WTC11 (cell line): Measurements from ENCODE around the gene TRIM46. TPM values are rescaled to one million over a fixed set of nuclear protein-coding genes. Genes with fewer than 3 reads are reported as not detected.
A peak's percentile ranks its signal among the peaks of the same experiment; 100 is the strongest.

Experiments used
- ATAC-seq: fragments of 200-7000 bp; cut with Tn5 transposase; 2 replicates; pipeline ENCODE4 v1.10.0; 2021; ENCODE audit warnings: mild to moderate bottlenecking, moderate library complexity
- CTCF ChIA-PET: fragments of 300-600 bp; sonication (Branson Sonifier 250); formaldehyde crosslinking; loops from one replicate; lab custom pipeline; 2021; ENCODE audit warnings: antibody characterized with exemption; lab: Charles Lee
- POLR2A ChIA-PET: fragments of 350-600 bp; sonication (Branson Sonifier 250); formaldehyde crosslinking; loops from one replicate; lab custom pipeline; 2021; ENCODE audit warnings: antibody characterized with exemption; lab: Charles Lee
- DNase-seq: peaks from one replicate; pipeline ENCODE4 v3.0.0; 2021; ENCODE audit warnings: low spot score
- H3K27ac Mint-ChIP-seq: 2 replicates; pipeline ENCODE4 v1.8.0; 2021; ENCODE audit warnings: mixed read lengths
- H3K27me3 Mint-ChIP-seq: 2 replicates; pipeline ENCODE4 v1.8.0; 2021; ENCODE audit warnings: low read depth, mild to moderate bottlenecking, moderate library complexity, mixed read lengths
- H3K36me3 Mint-ChIP-seq: 2 replicates; pipeline ENCODE4 v1.8.0; 2021; ENCODE audit warnings: mixed read lengths
- H3K4me1 Mint-ChIP-seq: 2 replicates; pipeline ENCODE4 v1.8.0; 2022; ENCODE audit warnings: mixed read lengths
- H3K4me3 Mint-ChIP-seq: 2 replicates; pipeline ENCODE4 v1.8.0; 2021; ENCODE audit warnings: mild to moderate bottlenecking, moderate library complexity, mixed read lengths
- H3K9me3 Mint-ChIP-seq: 2 replicates; pipeline ENCODE4 v1.8.0; 2021; ENCODE audit warnings: mixed read lengths
- CTCF ChIP-seq: fragments of 200-600 bp; IDR thresholded peaks from 2 replicates; pipeline ENCODE4 v1.8.0; 2022; ENCODE audit warnings: antibody characterized with exemption
- ELF4 ChIP-seq: sonication (generic); formaldehyde crosslinking; IDR thresholded peaks from 2 replicates; pipeline ENCODE4 v1.8.1; 2022; ENCODE audit warnings: low read depth, mild to moderate bottlenecking, moderate library complexity, missing genetic modification reagents
- FOXJ3 ChIP-seq: sonication (generic); formaldehyde crosslinking; IDR thresholded peaks from 2 replicates; pipeline ENCODE4 v1.9.0; 2021; ENCODE audit warnings: missing genetic modification reagents, mild to moderate bottlenecking, borderline replicate concordance
- GABPB1 ChIP-seq: sonication (generic); formaldehyde crosslinking; IDR thresholded peaks from 2 replicates; pipeline ENCODE4 v1.8.1; 2023; ENCODE audit warnings: mild to moderate bottlenecking, missing genetic modification reagents
- GTF2I ChIP-seq: fragments of 250-450 bp; sonication (Bioruptor Pico); conservative IDR thresholded peaks from 2 replicates; pipeline ENCODE4 v1.4.0; 2021; ENCODE audit warnings: mild to moderate bottlenecking
- HMGA2 ChIP-seq: fragments of 250-450 bp; sonication (Bioruptor Pico); IDR thresholded peaks from 2 replicates; pipeline ENCODE4 v1.4.0; 2021; ENCODE audit warnings: mild to moderate bottlenecking, moderate library complexity
- KAT7 ChIP-seq: sonication (generic); formaldehyde crosslinking; IDR thresholded peaks from 2 replicates; pipeline ENCODE4 v1.8.1; 2023; ENCODE audit warnings: missing genetic modification reagents, mild to moderate bottlenecking, borderline replicate concordance
- MYBL2 ChIP-seq: sonication (generic); formaldehyde crosslinking; IDR thresholded peaks from 2 replicates; pipeline ENCODE4 v1.8.1; 2023; ENCODE audit warnings: mild to moderate bottlenecking, moderate library complexity, missing genetic modification reagents
- NFATC4 ChIP-seq: fragments of 250-450 bp; sonication (Bioruptor Pico); IDR thresholded peaks from 2 replicates; pipeline ENCODE4 v1.9.0; 2021; ENCODE audit warnings: mild to moderate bottlenecking
- NFE2L1 ChIP-seq: sonication (generic); formaldehyde crosslinking; IDR thresholded peaks from 2 replicates; pipeline ENCODE4 v1.8.1; 2023; ENCODE audit warnings: missing genetic modification reagents
- NFYB ChIP-seq: sonication (generic); formaldehyde crosslinking; conservative IDR thresholded peaks from 2 replicates; pipeline ENCODE4 v1.8.0; 2022; ENCODE audit warnings: low read depth, missing genetic modification reagents
- NR3C1 ChIP-seq: sonication (generic); formaldehyde crosslinking; conservative IDR thresholded peaks from 2 replicates; pipeline ENCODE4 v1.8.1; 2023; ENCODE audit warnings: low read depth, mild to moderate bottlenecking, missing genetic modification reagents
- PRDM15 ChIP-seq: sonication (generic); formaldehyde crosslinking; IDR thresholded peaks from 2 replicates; pipeline ENCODE4 v1.8.0; 2022; ENCODE audit warnings: missing genetic modification reagents
- RORB ChIP-seq: fragments of 250-450 bp; sonication (Bioruptor Pico); IDR thresholded peaks from 2 replicates; pipeline ENCODE4 v1.9.0; 2021; ENCODE audit warnings: mild to moderate bottlenecking
- ZBTB43 ChIP-seq: sonication (generic); formaldehyde crosslinking; IDR thresholded peaks from 2 replicates; pipeline ENCODE4 v1.8.1; 2023; ENCODE audit warnings: mild to moderate bottlenecking, missing genetic modification reagents
- ZNF121 ChIP-seq: sonication (generic); formaldehyde crosslinking; IDR thresholded peaks from 2 replicates; pipeline ENCODE4 v1.8.0; 2023; ENCODE audit warnings: missing genetic modification reagents
- ZNF219 ChIP-seq: sonication (generic); formaldehyde crosslinking; IDR thresholded peaks from 2 replicates; pipeline ENCODE4 v1.8.0; 2023; ENCODE audit warnings: missing genetic modification reagents, mild to moderate bottlenecking, borderline replicate concordance
- ZNF232 ChIP-seq: sonication (generic); formaldehyde crosslinking; IDR thresholded peaks from 2 replicates; pipeline ENCODE4 v1.8.0; 2022; ENCODE audit warnings: mild to moderate bottlenecking, missing genetic modification reagents
- ZNF396 ChIP-seq: fragments of 250-450 bp; sonication (Bioruptor Pico); IDR thresholded peaks from 2 replicates; pipeline ENCODE4 v1.8.0; 2021; ENCODE audit warnings: mild to moderate bottlenecking, moderate library complexity, borderline replicate concordance
- total RNA-seq: library from RNA; stranded (reverse); gene quantifications from 3 replicates; pipeline ENCODE4 v1.2.3, GENCODE V29; 2021
- TF ChIP-seq, protein P1 (sequence below): fragments of 250-450 bp; sonication (Bioruptor Pico); IDR thresholded peaks from 2 replicates; pipeline ENCODE4 v1.9.0; 2021; ENCODE audit warnings: moderate library complexity, mild to moderate bottlenecking, inconsistent platforms, borderline replicate concordance
- TF ChIP-seq, protein P2 (sequence below): sonication (generic); formaldehyde crosslinking; IDR thresholded peaks from 2 replicates; pipeline ENCODE4 v1.8.1; 2023; ENCODE audit warnings: mild to moderate bottlenecking, missing genetic modification reagents, moderate library complexity

The TRIM46 gene
- total RNA-seq, 1 experiment from 2014 or later: 22.1 TPM

DNA sequence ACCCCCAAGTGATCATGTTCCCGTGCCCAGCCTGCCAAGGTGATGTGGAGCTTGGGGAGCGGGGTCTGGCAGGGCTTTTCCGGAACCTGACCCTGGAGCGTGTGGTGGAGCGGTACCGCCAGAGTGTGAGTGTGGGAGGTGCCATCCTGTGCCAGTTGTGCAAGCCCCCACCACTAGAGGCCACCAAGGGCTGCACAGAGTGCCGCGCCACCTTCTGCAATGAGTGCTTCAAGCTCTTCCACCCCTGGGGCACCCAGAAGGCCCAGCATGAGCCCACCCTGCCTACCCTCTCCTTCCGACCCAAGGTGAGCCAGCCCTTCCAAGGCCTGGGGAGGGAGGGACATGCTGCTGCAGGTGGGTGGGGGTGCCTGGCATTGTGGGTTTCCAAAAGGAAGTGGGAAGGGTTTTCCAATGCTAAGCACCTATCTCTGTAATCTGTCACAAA, 2.3 kb downstream of the TRIM46 start (continued):
- TF ChIP-seq CTCF (no peak), NFATC4 (CRISPR knock-in tag) (no peak), RORB (no peak), GABPB1 (CRISPR knock-in tag) (no peak)

DNA sequence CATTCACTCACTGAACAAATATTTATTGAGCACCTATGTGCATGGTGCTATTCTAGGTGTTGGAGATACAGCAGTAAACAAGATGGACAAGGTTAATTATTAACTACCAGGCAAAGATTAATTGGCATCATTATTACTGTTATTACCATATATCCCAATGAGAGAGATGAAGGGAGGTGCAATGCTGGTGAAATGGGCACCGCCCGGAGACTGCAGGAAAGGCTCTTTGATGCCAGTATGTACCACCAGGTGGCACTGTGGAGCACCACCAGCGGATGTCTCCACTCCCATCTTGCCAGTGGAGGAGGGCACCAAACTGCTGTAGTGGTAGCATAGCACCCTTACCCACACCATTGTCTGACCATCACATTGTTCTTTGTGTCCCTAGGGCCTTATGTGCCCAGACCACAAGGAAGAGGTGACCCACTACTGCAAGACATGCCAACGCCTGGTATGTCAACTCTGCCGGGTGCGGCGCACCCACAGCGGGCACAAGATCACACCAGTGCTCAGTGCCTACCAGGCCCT, 3.0 kb downstream of the TRIM46 start:
- ATAC-seq (0 out of 2 replicates have a peak, but pooled peaks have one; percentile 4), DNase-seq (peak; percentile 83)
- Mint-ChIP-seq H3K27me3 (no peaks in the 10 kb centered on the region), H3K9me3 (no peaks in the 10 kb centered on the region), H3K36me3 (peaks cover 34% of the 10 kb centered on the region), H3K27ac (no peak overlapping the region; the same call in 1 of the 2 replicates), H3K4me3 (peak overlapping the region; percentile 44), H3K4me1 (peaks cover 29% of the 10 kb centered on the region)
- POLR2A ChIA-PET: interaction anchor here (5.2 kb wide), 1 partner anchor 18 kb away, joined by 83 read pairs; no protein-coding TSS in a partner anchor
- TF ChIP-seq, protein P1, sequence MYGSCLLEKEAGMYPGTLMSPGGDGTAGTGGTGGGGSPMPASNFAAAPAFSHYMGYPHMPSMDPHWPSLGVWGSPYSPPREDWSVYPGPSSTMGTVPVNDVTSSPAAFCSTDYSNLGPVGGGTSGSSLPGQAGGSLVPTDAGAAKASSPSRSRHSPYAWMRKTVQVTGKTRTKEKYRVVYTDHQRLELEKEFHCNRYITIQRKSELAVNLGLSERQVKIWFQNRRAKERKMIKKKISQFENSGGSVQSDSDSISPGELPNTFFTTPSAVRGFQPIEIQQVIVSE (CRISPR knock-in tag): no peak
- no peak for TF ChIP-seq NFE2L1
- TF ChIP-seq ZBTB43 (CRISPR knock-in tag): no peak
- TF ChIP-seq HMGA2 (CRISPR knock-in tag): no peak
- TF ChIP-seq CTCF: peak; percentile 86
- TF ChIP-seq, protein P2, sequence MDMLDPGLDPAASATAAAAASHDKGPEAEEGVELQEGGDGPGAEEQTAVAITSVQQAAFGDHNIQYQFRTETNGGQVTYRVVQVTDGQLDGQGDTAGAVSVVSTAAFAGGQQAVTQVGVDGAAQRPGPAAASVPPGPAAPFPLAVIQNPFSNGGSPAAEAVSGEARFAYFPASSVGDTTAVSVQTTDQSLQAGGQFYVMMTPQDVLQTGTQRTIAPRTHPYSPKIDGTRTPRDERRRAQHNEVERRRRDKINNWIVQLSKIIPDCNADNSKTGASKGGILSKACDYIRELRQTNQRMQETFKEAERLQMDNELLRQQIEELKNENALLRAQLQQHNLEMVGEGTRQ (CRISPR knock-in tag): no peak
- no peak for TF ChIP-seq FOXJ3 (CRISPR knock-in tag)
- TF ChIP-seq ELF4 (CRISPR knock-in tag): no peak
- TF ChIP-seq MYBL2 (CRISPR knock-in tag): no peak
- CTCF ChIA-PET: interaction anchor here (1.1 to 5.9 kb wide), 12 partner anchors 9 to 146 kb away, joined by 3 to 232 read pairs (median 28); partner anchors contain the start of genes ADAM15, MTX1 and THBS3

- Mint-ChIP-seq H3K9me3 (no peaks in the 10 kb centered on the region), H3K4me3 (no peak overlapping the region), H3K4me1 (peaks cover 24% of the 10 kb centered on the region), H3K36me3 (peaks cover 39% of the 10 kb centered on the region), H3K27me3 (no peaks in the 10 kb centered on the region), H3K27ac (no peak overlapping the region)
- ChIA-PET POLR2A (interaction anchor here (5.2 kb wide), 1 partner anchor 17 kb away, joined by 83 read pairs; no protein-coding TSS in a partner anchor), CTCF (interaction anchor here (1.1 to 5.9 kb wide), 5 partner anchors 8 to 47 kb away, joined by 3 to 52 read pairs (median 37); partner anchors contain the start of genes MTX1 and THBS3)
- DNase-seq (no peak), ATAC-seq (no peak)
- TF ChIP-seq GTF2I (CRISPR knock-in tag) (no peak), ZNF396 (CRISPR knock-in tag) (no peak), NR3C1 (CRISPR knock-in tag) (no peak), NFYB (CRISPR knock-in tag) (no peak), PRDM15 (CRISPR knock-in tag) (no peak), ZNF232 (CRISPR knock-in tag) (no peak), HMGA2 (CRISPR knock-in tag) (no peak), ZNF219 (CRISPR knock-in tag) (no peak), KAT7 (CRISPR knock-in tag) (no peak), ZNF121 (CRISPR knock-in tag) (no peak)
Measured at GRCh38 chr1:155177192-155177917, 3.7 kb downstream of the TRIM46 start.
